Fibroblast of villous mesenchyme (primary cell): ENCODE results near the gene ASXL2. TPM values are rescaled to one million over a fixed set of nuclear protein-coding genes. Genes with fewer than 3 reads are reported as not detected.

Experiments used
- DNase-seq: peaks from one replicate; pipeline ENCODE4 v3.0.0-alpha.2; 2010; ENCODE audit warnings: low read depth
- H3K4me3 ChIP-seq: 2 replicates; pipeline ENCODE4 v1.5.1; 2011; ENCODE audit warnings: low read depth, mild to moderate bottlenecking, low read length
- CTCF ChIP-seq: IDR thresholded peaks from 2 replicates; pipeline ENCODE4 v1.5.1; 2012; ENCODE audit warnings: low read depth, mild to moderate bottlenecking, low read length; ENCODE audit not compliant: insufficient read depth
- total RNA-seq: library from RNA; depleted of rRNA; stranded (reverse); fragments of >200 nt; gene quantifications from 2 replicates; pipeline ENCODE4 v1.2.3, GENCODE V29; 2012

ASXL2 gene
- total RNA-seq, 1 donor = 13.8 TPM

GRCh38 chr2:25814681-25815080 lies 63.6 kb downstream of the ASXL2 start:
- no peak for TF ChIP-seq CTCF
- no peak for DNase-seq
- no peak overlapping the region for H3K4me3 ChIP-seq

- H3K4me3 ChIP-seq = no peak overlapping the region
- DNase-seq = no peak
- no peak for TF ChIP-seq CTCF
Observed at GRCh38 chr2:25810428-25810827, 67.9 kb downstream of the ASXL2 start.

GRCh38 chr2:25809646-25810045 lies 68.6 kb downstream of the ASXL2 start:
- no peak for DNase-seq
- no peak overlapping the region for H3K4me3 ChIP-seq
- no peak for TF ChIP-seq CTCF

GRCh38 chr2:25808006-25808383 lies 70.3 kb downstream of the ASXL2 start:
- no peak for TF ChIP-seq CTCF

GRCh38 chr2:25806941-25807340 lies 71.3 kb downstream of the ASXL2 start:
- no peak for TF ChIP-seq CTCF

More at GRCh38 chr2:25808006-25808383, 70.3 kb downstream of the ASXL2 start:
- H3K4me3 ChIP-seq = no peak overlapping the region
- DNase-seq = peak; percentile 19

GRCh38 chr2:25805987-25806386 lies 72.3 kb downstream of the ASXL2 start:
- TF ChIP-seq CTCF = no peak
- H3K4me3 ChIP-seq = no peak overlapping the region
- no peak for DNase-seq

More at GRCh38 chr2:25806941-25807340, 71.3 kb downstream of the ASXL2 start:
- H3K4me3 ChIP-seq = no peak overlapping the region
- no peak for DNase-seq

GRCh38 chr2:25804338-25804737 lies 73.9 kb downstream of the ASXL2 start:
- no peak for DNase-seq
- no peak for TF ChIP-seq CTCF
- no peak overlapping the region for H3K4me3 ChIP-seq
